ENCODE data around the gene FBXL19.

GRCh38 chr16:30904114-30904780, 19.1 kb upstream of the FBXL19 start:
- TF ChIP-seq EZH2phosphoT487 (conservative IDR thresholded peaks at IDR 0.05; ENCODE audit: low read length) (no peak), CTCF (IDR thresholded peaks at IDR 0.05; ENCODE audit: insufficient read depth, low read length, poor library complexity, severe bottlenecking) (no peak)

Data from SU-DHL-6 (cell line).